Measurements from ENCODE around the gene TAL2.

Gene TAL2

GRCh38 chr9:105662184-105663104 lies at the start of gene TAL2:
Gene TAL2, plus strand, starts transcription at chr9:105662457. Its CDS starts 40 bp downstream, at chr9:105662497.
- no peak for DNase-seq

- DNase-seq: no peak
These were observed 41.3 kb upstream of the TAL2 start for GRCh38 chr9:105621001-105621400.

GRCh38 chr9:105625088-105625487 lies 37.2 kb upstream of the TAL2 start:
- no peak for DNase-seq

- no peak for DNase-seq
These were observed 29.4 kb upstream of the TAL2 start for GRCh38 chr9:105632807-105633206.

- DNase-seq: no peak
These were observed 28.8 kb upstream of the TAL2 start for GRCh38 chr9:105633411-105633810.

- no peak for DNase-seq
These were observed 25.9 kb upstream of the TAL2 start for GRCh38 chr9:105636331-105636730.

- no peak for DNase-seq
These were observed 24.4 kb upstream of the TAL2 start for GRCh38 chr9:105637787-105638395.

GRCh38 chr9:105639936-105640335 lies 22.3 kb upstream of the TAL2 start:
- no peak for DNase-seq

- DNase-seq: no peak
These were observed 18.5 kb upstream of the TAL2 start for GRCh38 chr9:105643795-105644194.

GRCh38 chr9:105646879-105647594 lies 15.2 kb upstream of the TAL2 start:
- no peak for DNase-seq

- no peak for DNase-seq
These were observed 14.5 kb upstream of the TAL2 start for GRCh38 chr9:105647595-105648349.

GRCh38 chr9:105651806-105652205 lies 10.5 kb upstream of the TAL2 start:
- no peak for DNase-seq

- peak; percentile 28 to 29 for DNase-seq
These were observed 5.9 kb upstream of the TAL2 start for GRCh38 chr9:105656131-105656921.

GRCh38 chr9:105658351-105658750 lies 3.9 kb upstream of the TAL2 start:
- no peak for DNase-seq

GRCh38 chr9:105661011-105661410 lies 1.2 kb upstream of the TAL2 start:
- no peak for DNase-seq

GRCh38 chr9:105663914-105664313 lies 1.7 kb downstream of the TAL2 start:
- no peak for DNase-seq

- DNase-seq: no peak
These were observed 5.6 kb downstream of the TAL2 start for GRCh38 chr9:105667867-105668266.

- DNase-seq: no peak
These were observed 8.1 kb downstream of the TAL2 start for GRCh38 chr9:105670315-105670714.

GRCh38 chr9:105670775-105671174 lies 8.5 kb downstream of the TAL2 start:
- no peak for DNase-seq

- no peak for DNase-seq
These were observed 10.5 kb downstream of the TAL2 start for GRCh38 chr9:105672711-105673234.

GRCh38 chr9:105673850-105674387 lies 11.7 kb downstream of the TAL2 start:
- no peak for DNase-seq
